ENCODE data around the gene ZAR1.

Gene ZAR1

GRCh38 chr4:48490680-48491513 lies 845 bp downstream of the ZAR1 start:
- no peak for DNase-seq

GRCh38 chr4:48491514-48492176 lies 1.6 kb downstream of the ZAR1 start:
- DNase-seq, result no peak

GRCh38 chr4:48493452-48494100 lies 3.5 kb downstream of the ZAR1 start:
- DNase-seq, result no peak

GRCh38 chr4:48495941-48496340 lies 5.9 kb downstream of the ZAR1 start:
- DNase-seq, result no peak

- DNase-seq, result no peak
Observed at GRCh38 chr4:48498895-48499294, 8.8 kb downstream of the ZAR1 start.

GRCh38 chr4:48499551-48500066 lies 9.6 kb downstream of the ZAR1 start:
- DNase-seq, result no peak

GRCh38 chr4:48503233-48504025 lies 13.4 kb downstream of the ZAR1 start:
- DNase-seq, result no peak

- DNase-seq, result no peak
Observed at GRCh38 chr4:48504026-48504330, 13.9 kb downstream of the ZAR1 start.

- DNase-seq, result no peak
Observed at GRCh38 chr4:48504352-48504751, 14.3 kb downstream of the ZAR1 start.

- no peak for DNase-seq
Observed at GRCh38 chr4:48506716-48507115, 16.7 kb downstream of the ZAR1 start.

GRCh38 chr4:48509543-48509942 lies 19.5 kb downstream of the ZAR1 start:
- no peak for DNase-seq

- no peak for DNase-seq
Observed at GRCh38 chr4:48518143-48518542, 28.1 kb downstream of the ZAR1 start.

GRCh38 chr4:48526406-48526805 lies 36.4 kb downstream of the ZAR1 start:
- DNase-seq, result no peak

- DNase-seq, result no peak
Observed at GRCh38 chr4:48538358-48538757, 48.3 kb downstream of the ZAR1 start.

- no peak for DNase-seq
Observed at GRCh38 chr4:48539597-48539996, 49.5 kb downstream of the ZAR1 start.

GRCh38 chr4:48542888-48543287 lies 52.8 kb downstream of the ZAR1 start:
- DNase-seq, result no peak

GRCh38 chr4:48543796-48544195 lies 53.7 kb downstream of the ZAR1 start:
- DNase-seq, result no peak
